H9 (cell line): Measurements from ENCODE around the gene KREMEN1. TPM values are rescaled to one million over a fixed set of nuclear protein-coding genes. Genes with fewer than 3 reads are reported as not detected.

Experiments
- DNase-seq: peaks from one replicate; pipeline ENCODE4 v3.0.0-alpha.2; 2017
- H2AFZ ChIP-seq: one replicate; pipeline ENCODE4 v1.6.1; 2013; ENCODE audit warnings: mild to moderate bottlenecking, low read length, control low read depth, moderate library complexity
- H2AK5ac ChIP-seq: 2 replicates; pipeline ENCODE4 v1.6.1; 2013; ENCODE audit warnings: low read length, control low read depth, mixed read lengths; ENCODE audit not compliant: insufficient read length
- H2BK120ac ChIP-seq: one replicate; pipeline ENCODE4 v1.6.1; 2013; ENCODE audit warnings: low read depth, mild to moderate bottlenecking, low read length, control low read depth, inconsistent platforms; ENCODE audit not compliant: poor library complexity, severe bottlenecking
- H2BK12ac ChIP-seq: 2 replicates; pipeline ENCODE4 v1.6.1; 2013; ENCODE audit warnings: low read length, control low read depth, mixed read lengths, low read depth; ENCODE audit not compliant: insufficient read length
- H2BK15ac ChIP-seq: 2 replicates; pipeline ENCODE4 v1.6.1; 2013; ENCODE audit warnings: low read depth, low read length, control low read depth
- H2BK20ac ChIP-seq: one replicate; pipeline ENCODE4 v1.6.1; 2013; ENCODE audit warnings: low read depth, mild to moderate bottlenecking, low read length, control low read depth, inconsistent platforms; ENCODE audit not compliant: poor library complexity, severe bottlenecking
- H2BK5ac ChIP-seq: 2 replicates; pipeline ENCODE4 v1.6.1; 2013; ENCODE audit warnings: low read length, control low read depth, mixed read lengths; ENCODE audit not compliant: insufficient read length
- H3K14ac ChIP-seq: 2 replicates; pipeline ENCODE4 v1.6.1; 2013; ENCODE audit warnings: low read length, control low read depth; ENCODE audit not compliant: insufficient read depth
- H3K18ac ChIP-seq: 2 replicates; pipeline ENCODE4 v1.6.1; 2013; ENCODE audit warnings: low read depth, mild to moderate bottlenecking, mixed read lengths, low read length, control low read depth; ENCODE audit not compliant: insufficient read length
- H3K23ac ChIP-seq: 2 replicates; pipeline ENCODE4 v1.6.1; 2013; ENCODE audit warnings: low read length, control low read depth, mixed read lengths, low read depth; ENCODE audit not compliant: insufficient read length
- H3K23me2 ChIP-seq: 2 replicates; pipeline ENCODE4 v1.6.1; 2013; ENCODE audit warnings: low read depth, mild to moderate bottlenecking, mixed read lengths, low read length, control low read depth; ENCODE audit not compliant: insufficient read length, poor library complexity, severe bottlenecking
- H3K27ac ChIP-seq: 2 replicates; pipeline ENCODE4 v1.5.1; 2013; ENCODE audit warnings: low read length, control low read depth, mixed read lengths, low read depth; ENCODE audit not compliant: insufficient read length
- H3K27me3 ChIP-seq: 2 replicates; pipeline ENCODE4 v1.6.1; 2013; ENCODE audit warnings: low read length, control low read depth, inconsistent platforms; ENCODE audit not compliant: insufficient read depth
- H3K4ac ChIP-seq: 2 replicates; pipeline ENCODE4 v1.6.1; 2013; ENCODE audit warnings: low read depth, mild to moderate bottlenecking, control low read depth, inconsistent platforms, low read length, moderate library complexity
- H3K4me1 ChIP-seq: 2 replicates; pipeline ENCODE4 v1.6.1; 2013; ENCODE audit warnings: low read length, control low read depth, inconsistent platforms; ENCODE audit not compliant: insufficient read depth
- H3K4me2 ChIP-seq: 2 replicates; pipeline ENCODE4 v1.6.1; 2013; ENCODE audit warnings: low read length, control low read depth, mixed read lengths; ENCODE audit not compliant: insufficient read length, insufficient read depth
- H3K56ac ChIP-seq: 2 replicates; pipeline ENCODE4 v1.6.1; 2013; ENCODE audit warnings: low read depth, mild to moderate bottlenecking, mixed read lengths, low read length, control low read depth; ENCODE audit not compliant: insufficient read length
- H3K79me1 ChIP-seq: 2 replicates; pipeline ENCODE4 v1.6.1; 2013; ENCODE audit warnings: low read depth, mild to moderate bottlenecking, moderate library complexity, low read length, control low read depth, inconsistent platforms; ENCODE audit not compliant: insufficient read depth, poor library complexity, severe bottlenecking
- H3K79me2 ChIP-seq: 2 replicates; pipeline ENCODE4 v1.6.1; 2013; ENCODE audit warnings: low read length, control low read depth, inconsistent platforms; ENCODE audit not compliant: insufficient read depth
- H3K9ac ChIP-seq: 2 replicates; pipeline ENCODE4 v1.6.1; 2013; ENCODE audit warnings: low read length, control low read depth, mixed read lengths; ENCODE audit not compliant: insufficient read length; ENCODE audit errors: extremely low read depth
- H3K9me3 ChIP-seq: one replicate; pipeline ENCODE4 v1.6.1; 2013; ENCODE audit warnings: low read depth, low read length, inconsistent platforms; ENCODE audit not compliant: control insufficient read depth
- H3T11ph ChIP-seq: one replicate; pipeline ENCODE4 v1.6.1; 2013; ENCODE audit warnings: mild to moderate bottlenecking, low read length, control low read depth, inconsistent platforms
- H4K20me1 ChIP-seq: one replicate; pipeline ENCODE4 v1.6.1; 2013; ENCODE audit not compliant: control insufficient read depth, insufficient read length, insufficient read depth
- H4K5ac ChIP-seq: 2 replicates; pipeline ENCODE4 v1.6.1; 2013; ENCODE audit warnings: low read depth, mild to moderate bottlenecking, mixed read lengths, low read length, control low read depth; ENCODE audit not compliant: insufficient read length
- H4K8ac ChIP-seq: replicated peaks from 2 replicates; pipeline ENCODE4 v1.6.1; 2013; ENCODE audit warnings: low read length, control low read depth, mixed read lengths, low read depth; ENCODE audit not compliant: insufficient read length
- H4K91ac ChIP-seq: 2 replicates; pipeline ENCODE4 v1.6.1; 2013; ENCODE audit warnings: low read depth, mild to moderate bottlenecking, moderate library complexity, mixed read lengths, low read length, control low read depth; ENCODE audit not compliant: insufficient read length
- H3K27ac Mint-ChIP-seq, 3 experiments: 2 replicates in 2 of 3; 3 replicates in 1 of 3; pipeline ENCODE4 v1.8.0; 2020 to 2021; ENCODE audit warnings: mixed read lengths in 3 of 3, mild to moderate bottlenecking in 1 of 3, moderate library complexity in 1 of 3
- H3K27me3 Mint-ChIP-seq: 2 replicates; pipeline ENCODE4 v1.8.0; 2021; ENCODE audit warnings: low read depth, mild to moderate bottlenecking, moderate library complexity, mixed read lengths
- H3K36me3 Mint-ChIP-seq, 3 experiments: 2 replicates in 2 of 3; 3 replicates in 1 of 3; pipeline ENCODE4 v1.8.0; 2020 to 2021; ENCODE audit warnings: low read depth in 3 of 3, mixed read lengths in 3 of 3; ENCODE audit not compliant: insufficient read depth in 1 of 3
- H3K4me1 Mint-ChIP-seq, 2 experiments: 2 replicates each; pipeline ENCODE4 v1.8.0; 2020; ENCODE audit warnings: mixed read lengths in 2 of 2
- H3K4me3 Mint-ChIP-seq, 2 experiments: 2 replicates in 1 of 2; 3 replicates in 1 of 2; pipeline ENCODE4 v1.8.0; 2020 to 2021; ENCODE audit warnings: mild to moderate bottlenecking in 2 of 2, mixed read lengths in 2 of 2, moderate library complexity in 1 of 2
- H3K9me3 Mint-ChIP-seq, 2 experiments: 2 replicates in 1 of 2; 3 replicates in 1 of 2; pipeline ENCODE4 v1.8.0; 2020; ENCODE audit warnings: mild to moderate bottlenecking in 2 of 2, mixed read lengths in 2 of 2, moderate library complexity in 1 of 2
- CTCF ChIP-seq: fragments of 200-600 bp; sonication (generic); conservative IDR thresholded peaks from 3 replicates; pipeline ENCODE4 v1.8.0; 2021; ENCODE audit warnings: antibody characterized with exemption, mild to moderate bottlenecking
- WGBS: extraction: QIAGEN DNeasy Blood & Tissue Kit; methylation state at CpG from one replicate; pipeline ENCODE4 v1.1.7; 2013; ENCODE audit warnings: missing lambda C conversion rate, low lambda C conversion rate, mixed read lengths; ENCODE audit not compliant: insufficient read length; ENCODE audit errors: extremely low coverage; 5-methylcytosine and 5-hydroxymethylcytosine counted together
- total RNA-seq: library from RNA; stranded (reverse); gene quantifications from 2 replicates; pipeline ENCODE4 v1.2.1, GENCODE V29; 2021

Gene KREMEN1
- total RNA-seq, 1 experiment from 2014 or later, result 2.4 TPM

DNA sequence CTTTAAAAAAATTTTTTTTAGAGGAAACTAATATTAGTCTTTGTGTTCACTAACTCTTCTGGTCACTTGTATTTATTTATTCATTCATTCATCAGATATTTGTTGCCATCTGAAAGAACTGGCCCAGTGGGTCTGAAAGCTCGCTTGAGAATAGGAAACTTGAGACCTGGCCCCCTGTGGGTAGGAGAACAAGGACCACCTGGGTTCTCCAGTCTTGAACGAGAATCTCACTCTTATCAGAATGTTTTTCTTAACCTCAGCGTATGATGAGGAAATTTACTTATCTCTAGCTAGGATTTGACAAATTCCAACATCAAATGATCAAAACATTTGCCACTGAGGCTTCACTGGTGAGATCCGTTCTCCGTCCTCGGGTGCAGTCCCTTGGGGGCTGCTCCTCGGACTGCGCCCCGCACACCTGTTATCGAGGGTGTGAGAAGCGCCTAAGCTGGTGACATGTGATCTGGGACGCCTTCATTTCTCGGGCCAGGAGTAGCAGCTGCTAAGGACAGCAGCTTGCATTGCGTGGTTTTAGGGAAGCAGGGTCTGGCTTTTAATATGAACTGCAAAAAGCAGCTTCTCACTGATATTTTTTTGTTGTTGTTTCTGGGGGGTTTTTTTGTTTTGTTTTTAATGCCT is 17.5 kb upstream of the KREMEN1 start:
- Mint-ChIP-seq H3K4me1 (peaks cover 40 to 43% of the 10 kb centered on the region in 2 experiments), H3K9me3 (no peaks in the 10 kb centered on the region), H3K4me3 (peak overlapping the region in 1 of 2 experiments; percentile 36; a peak in 3 of 5 replicates), H3K27me3 (peaks cover 2% of the 10 kb centered on the region; the same call in 1 of the 2 replicates), H3K36me3 (peaks cover 5 to 16% (median 12%) of the 10 kb centered on the region in 3 experiments; a peak in 6 of 7 replicates), H3K27ac (peak overlapping the region; percentile 9 to 90 (median 78); a peak in 3 of 7 replicates)
- H3T11ph ChIP-seq, result no peak overlapping the region
- no peak overlapping the region for H3K9ac ChIP-seq
- H2BK120ac ChIP-seq, result no peak overlapping the region
- no peak overlapping the region for H2BK20ac ChIP-seq
- TF ChIP-seq CTCF, result no peak
- no peak overlapping the region for H4K91ac ChIP-seq
- no peak overlapping the region for H3K27ac ChIP-seq
- H3K14ac ChIP-seq, result no peak overlapping the region
- H3K79me1 ChIP-seq, result no peaks in the 10 kb centered on the region
- H3K4me2 ChIP-seq, result peak overlapping the region; percentile 31
- no peak overlapping the region for H3K18ac ChIP-seq
- no peak overlapping the region for H2AFZ ChIP-seq
- DNase-seq, result no peak
- H3K79me2 ChIP-seq, result no peaks in the 10 kb centered on the region
- H2BK15ac ChIP-seq, result no peak overlapping the region
- H2AK5ac ChIP-seq, result no peak overlapping the region
- no peak overlapping the region for H2BK5ac ChIP-seq
- no peaks in the 10 kb centered on the region for H4K20me1 ChIP-seq
- no CpG with 5 or more reads among the region's 14 CpGs for WGBS
- no peaks in the 10 kb centered on the region for H3K23me2 ChIP-seq
- no peaks in the 10 kb centered on the region for H3K27me3 ChIP-seq
- no peak overlapping the region for H3K56ac ChIP-seq
- no peak overlapping the region for H4K5ac ChIP-seq
- no peak overlapping the region for H2BK12ac ChIP-seq
- H4K8ac ChIP-seq, result no peak overlapping the region
- no peak overlapping the region for H3K4ac ChIP-seq
- no peaks in the 10 kb centered on the region for H3K9me3 ChIP-seq
- no peaks in the 10 kb centered on the region; the same call in 1 of the 2 replicates for H3K4me1 ChIP-seq
- H3K23ac ChIP-seq, result no peak overlapping the region
